Stomach (tissue), 9 donors: ENCODE results near the gene PRSS27. TPM values are rescaled to one million over a fixed set of nuclear protein-coding genes. Genes with fewer than 3 reads are reported as not detected.
"Not testable (repeated sequence)": the region's sequence is repeated elsewhere in the genome, so short reads cannot be mapped to it uniquely, and the experiment has no call there.

Experiments
- DNase-seq, 2 donors: peaks; one replicate each; pipeline versions ENCODE4 v3.0.0 to v3.0.0-alpha.2; 2013 to 2019
- H3K27ac ChIP-seq, 5 donors: fragments of 200-600 bp in 4 of 5; sonication (generic) in 4 of 5; one replicate each; pipeline ENCODE4 v1.5.1; 2013 to 2019; ENCODE audit warnings: mild to moderate bottlenecking in 1 of 5, moderate library complexity in 1 of 5
- H3K27me3 ChIP-seq, 3 donors: fragments of 200-600 bp; sonication (generic); one replicate each; pipeline ENCODE4 v1.5.1; 2017 to 2019; ENCODE audit warnings: mixed run types in 1 of 3
- H3K36me3 ChIP-seq, 4 donors: fragments of 200-600 bp; sonication (generic); 1 replicate in 3 of 4; 2 replicates in 1 of 4; pipeline ENCODE4 v1.5.1; 2016 to 2019
- H3K4me1 ChIP-seq, 4 donors: fragments of 200-600 bp; sonication (generic); one replicate each; pipeline ENCODE4 v1.5.1; 2016 to 2019
- H3K4me3 ChIP-seq, 4 donors: fragments of 200-600 bp; sonication (generic) in 3 of 4; one replicate each; pipeline ENCODE4 v1.5.1; 2016 to 2019; ENCODE audit warnings: mild to moderate bottlenecking in 1 of 4
- H3K9me3 ChIP-seq, 4 donors: fragments of 200-600 bp; sonication (generic); one replicate each; pipeline ENCODE4 v1.5.1; 2016 to 2019
- CTCF ChIP-seq, 7 experiments: fragments of 450-650 bp in 4 of 7; fragments of 200-600 bp in 3 of 7; sonication (generic) in 3 of 7; IDR thresholded peaks; one replicate each; pipeline ENCODE4 v1.5.1; 2016 to 2019; ENCODE audit warnings: antibody characterized with exemption in 7 of 7, control low read depth in 2 of 7, mild to moderate bottlenecking in 1 of 7
- EP300 ChIP-seq: sonication (generic); formaldehyde crosslinking; IDR thresholded peaks from one replicate; pipeline ENCODE4 v1.6.1; 2017; ENCODE audit warnings: antibody characterized with exemption
- POLR2A ChIP-seq, 4 donors: fragments of 450-650 bp; IDR thresholded peaks; one replicate each; pipeline ENCODE4 v1.6.1; 2016; ENCODE audit warnings: antibody characterized with exemption in 4 of 4, control low read depth in 2 of 4, mild to moderate bottlenecking in 1 of 4, moderate library complexity in 1 of 4
- POLR2AphosphoS5 ChIP-seq, 3 donors: sonication (generic); formaldehyde crosslinking; IDR thresholded peaks; one replicate each; pipeline ENCODE4 v1.6.1; 2016; ENCODE audit warnings: antibody characterized with exemption in 3 of 3
- WGBS, 5 donors: extraction: QIAGEN DNeasy Blood & Tissue Kit in 3 of 5; methylation state at CpG; one replicate each; pipeline versions ENCODE4 v1.1.5 to v1.1.7; 2013 to 2018; 5-methylcytosine and 5-hydroxymethylcytosine counted together
- intact Hi-C: fragments of 100-400 bp; cut with DNase I; formaldehyde crosslinking; loops from one replicate; pipeline ENCODE4 v1.15.1; 2023; ENCODE audit warnings: low total_unique reads
- polyA plus RNA-seq, 3 donors: library from polyadenylated mRNA; stranded (reverse); fragments of 200-250 nt; gene quantifications; one replicate each; pipeline ENCODE4 v1.2.3, GENCODE V29; 2013
- total RNA-seq, 5 donors: library from RNA; depleted of rRNA; stranded (reverse); fragments of >200 nt; gene quantifications; one replicate each; pipeline versions ENCODE4 v1.1.0 to v1.2.3, GENCODE V29; 2014 to 2016
- donor health status: healthy with polysubstance abuse.
- donor health status: Bipolar disorder and iron deficiency.
- donor health status: healthy.

PRSS27 gene
- total and polyA plus RNA-seq, 8 donors = 0.50 to 74.4 (median 0.66) TPM; not detected in 4

- peaks cover 10 to 18% (median 11%) of the 10 kb centered on the region in 4 donors for H3K4me1 ChIP-seq
- DNase-seq = no peak
- 91 to 94% (median 92%) methylated on average over 10 to 17 of the region's 17 CpGs for WGBS, 5 donors
- TF ChIP-seq POLR2AphosphoS5 (IDR thresholded peaks at IDR 0.05) = no peak
- no peak for TF ChIP-seq CTCF (IDR thresholded peaks at IDR 0.05)
- no peak for TF ChIP-seq EP300
- no peak for TF ChIP-seq POLR2A (IDR thresholded peaks at IDR 0.05)
- no peak overlapping the region for H3K27ac ChIP-seq
- no peaks in the 10 kb centered on the region for H3K9me3 ChIP-seq
- H3K27me3 ChIP-seq = no peaks in the 10 kb centered on the region
- intact Hi-C loops = no loop called here
- peaks cover 49 to 70% (median 62%) of the 10 kb centered on the region in 4 donors for H3K36me3 ChIP-seq
- no peak overlapping the region for H3K4me3 ChIP-seq
Measured at GRCh38 chr16:2697401-2697948, 22.5 kb downstream of the PRSS27 start.

GRCh38 chr16:2696601-2697250, 23.3 kb downstream of the PRSS27 start:
- H3K27ac ChIP-seq, H3K4me3 ChIP-seq, H3K9me3 ChIP-seq, intact Hi-C loops, DNase-seq, H3K27me3 ChIP-seq: not testable (repeated sequence)
- peaks cover 41 to 65% (median 60%) of the 10 kb centered on the region in 4 donors for H3K36me3 ChIP-seq
- 90 to 95% (median 93%) methylated on average over 19 to 31 of the region's 37 CpGs for WGBS, 5 donors
- H3K4me1 ChIP-seq = peaks cover 18 to 25% (median 18%) of the 10 kb centered on the region in 4 donors

- peaks cover 25 to 40% (median 33%) of the 10 kb centered on the region in 4 donors for H3K4me1 ChIP-seq
- no peaks in the 10 kb centered on the region for H3K27me3 ChIP-seq
- peak; percentile 48 to 52 for DNase-seq
- TF ChIP-seq POLR2AphosphoS5 (IDR thresholded peaks at IDR 0.05) = no peak
- TF ChIP-seq CTCF (IDR thresholded peaks at IDR 0.05) = no peak
- TF ChIP-seq POLR2A (IDR thresholded peaks at IDR 0.05) = no peak
- no peak for TF ChIP-seq EP300
- H3K4me3 ChIP-seq = no peak overlapping the region
- 70 to 80% (median 72%) methylated on average over 14 to 24 of the region's 24 CpGs for WGBS, 5 donors
- intact Hi-C loops = no loop called here
- H3K36me3 ChIP-seq = peaks cover 11 to 50% (median 44%) of the 10 kb centered on the region in 4 donors
- no peaks in the 10 kb centered on the region for H3K9me3 ChIP-seq
- H3K27ac ChIP-seq = peak overlapping the region in 1 of 5 donors; percentile 35
Measured at GRCh38 chr16:2692948-2693651, 26.9 kb downstream of the PRSS27 start.

GRCh38 chr16:2692251-2692947, 27.6 kb downstream of the PRSS27 start:
- no peaks in the 10 kb centered on the region for H3K9me3 ChIP-seq
- H3K4me3 ChIP-seq = no peak overlapping the region
- intact Hi-C loops = no loop called here
- WGBS, 5 donors = 60 to 70% (median 63%) methylated on average over 14 of the region's 14 CpGs
- no peaks in the 10 kb centered on the region for H3K27me3 ChIP-seq
- H3K4me1 ChIP-seq = peaks cover 29 to 46% (median 37%) of the 10 kb centered on the region in 4 donors
- DNase-seq = no peak
- peak overlapping the region in 1 of 5 donors; percentile 35 for H3K27ac ChIP-seq
- TF ChIP-seq POLR2AphosphoS5 (IDR thresholded peaks at IDR 0.05) (no peak), EP300 (no peak), CTCF (IDR thresholded peaks at IDR 0.05) (no peak), POLR2A (IDR thresholded peaks at IDR 0.05) (no peak)
- peaks cover 4 to 46% (median 37%) of the 10 kb centered on the region in 4 donors for H3K36me3 ChIP-seq
